T-helper 2 cell treated with Interferon-gamma antibody and Interleukin-4, amounts not matched to agents 5 μg/mL and 100 μg/mL, for 36 hours (primary cell): ENCODE measurements around the gene NAPA.
"Not testable (repeated sequence)": the region's sequence is repeated elsewhere in the genome, so short reads cannot be mapped to it uniquely, and the experiment has no call there.

Source experiments
- DNase-seq: peaks from one replicate; pipeline ENCODE4 v3.0.0; 2021; ENCODE audit warnings: low spot score
- H3K27ac Mint-ChIP-seq: one replicate; pipeline ENCODE4 v1.8.0; 2021; ENCODE audit warnings: mild to moderate bottlenecking, mixed read lengths
- H3K27me3 Mint-ChIP-seq: one replicate; pipeline ENCODE4 v1.8.0; 2021; ENCODE audit warnings: low read depth, mixed read lengths
- H3K36me3 Mint-ChIP-seq: one replicate; pipeline ENCODE4 v1.8.0; 2021; ENCODE audit warnings: low read depth, mixed read lengths
- H3K4me1 Mint-ChIP-seq: one replicate; pipeline ENCODE4 v1.8.0; 2021; ENCODE audit warnings: low read depth, mixed read lengths
- H3K4me3 Mint-ChIP-seq: one replicate; pipeline ENCODE4 v1.8.0; 2022; ENCODE audit warnings: mild to moderate bottlenecking, moderate library complexity, mixed read lengths
- H3K9me3 Mint-ChIP-seq: one replicate; pipeline ENCODE4 v1.8.0; 2021; ENCODE audit warnings: mixed read lengths

NAPA gene

DNA sequence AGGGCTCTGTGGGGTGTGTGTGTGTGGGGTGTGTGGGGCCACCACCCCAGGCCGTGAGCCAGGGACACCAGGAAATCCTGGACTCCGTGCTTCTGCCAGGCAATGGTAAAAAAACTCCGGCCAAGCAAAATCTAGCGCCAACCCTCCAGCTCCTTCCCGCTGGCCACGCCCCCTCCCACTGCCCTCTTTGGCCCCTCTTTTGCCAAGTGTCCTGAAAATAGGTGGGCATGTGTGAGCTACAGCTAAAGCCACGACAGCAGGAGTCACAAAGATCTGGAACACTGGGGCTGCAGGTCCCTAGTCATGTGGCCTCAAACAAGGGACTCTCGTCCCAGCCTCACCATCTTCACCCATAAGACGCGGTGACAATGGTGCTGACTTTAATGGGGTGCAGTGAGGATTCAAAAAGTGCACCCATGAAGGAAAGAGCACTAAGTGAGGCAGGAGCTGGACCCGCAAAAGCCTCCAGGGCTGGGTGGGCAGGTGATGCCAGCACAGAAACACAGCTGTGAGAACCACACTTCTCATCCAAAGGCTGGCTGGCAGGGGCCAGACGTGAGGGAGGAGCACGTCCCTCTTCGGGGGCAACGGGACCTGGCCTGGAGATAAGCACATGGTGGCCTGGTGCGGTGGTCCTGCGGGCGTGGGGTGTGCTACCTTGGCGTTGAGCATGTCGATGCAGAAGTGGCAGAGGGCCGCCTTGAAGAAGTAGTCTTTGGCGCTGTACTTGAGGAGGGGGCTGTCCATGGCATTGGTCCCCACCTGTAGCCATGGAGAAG is 23.3 kb downstream of the NAPA start:
- Mint-ChIP-seq H3K36me3 (peaks cover 9% of the 10 kb centered on the region), H3K4me1 (peaks cover 6% of the 10 kb centered on the region), H3K27ac (no peak overlapping the region), H3K9me3 (no peaks in the 10 kb centered on the region), H3K4me3 (no peak overlapping the region), H3K27me3 (no peaks in the 10 kb centered on the region)
- no peak for DNase-seq

DNA sequence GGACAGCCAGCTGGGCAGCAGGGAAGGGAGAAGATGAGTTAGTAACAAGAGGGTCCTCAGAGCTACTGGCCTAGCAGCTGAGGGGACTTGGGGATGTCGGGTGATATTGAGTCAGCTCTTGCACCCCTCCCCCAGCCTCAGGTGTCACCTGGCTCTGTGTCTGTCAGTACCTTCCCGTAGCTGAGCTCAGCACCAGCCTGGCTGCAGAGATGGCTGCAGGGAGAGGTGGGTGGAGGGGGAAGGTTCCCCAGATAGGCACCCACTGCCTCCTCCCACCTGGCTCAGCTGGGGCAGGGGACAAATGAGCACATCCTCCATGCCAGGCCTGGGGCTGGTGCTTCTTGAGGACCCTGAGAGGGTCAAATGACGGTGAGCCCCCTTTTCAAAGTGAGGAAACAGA is 24.0 kb downstream of the NAPA start:
- no peak overlapping the region for H3K27ac Mint-ChIP-seq
- H3K36me3 Mint-ChIP-seq = peaks cover 9% of the 10 kb centered on the region
- H3K27me3 Mint-ChIP-seq = no peaks in the 10 kb centered on the region
- H3K4me3 Mint-ChIP-seq = no peak overlapping the region
- peaks cover 6% of the 10 kb centered on the region for H3K4me1 Mint-ChIP-seq
- DNase-seq = no peak
- H3K9me3 Mint-ChIP-seq = no peaks in the 10 kb centered on the region

DNA sequence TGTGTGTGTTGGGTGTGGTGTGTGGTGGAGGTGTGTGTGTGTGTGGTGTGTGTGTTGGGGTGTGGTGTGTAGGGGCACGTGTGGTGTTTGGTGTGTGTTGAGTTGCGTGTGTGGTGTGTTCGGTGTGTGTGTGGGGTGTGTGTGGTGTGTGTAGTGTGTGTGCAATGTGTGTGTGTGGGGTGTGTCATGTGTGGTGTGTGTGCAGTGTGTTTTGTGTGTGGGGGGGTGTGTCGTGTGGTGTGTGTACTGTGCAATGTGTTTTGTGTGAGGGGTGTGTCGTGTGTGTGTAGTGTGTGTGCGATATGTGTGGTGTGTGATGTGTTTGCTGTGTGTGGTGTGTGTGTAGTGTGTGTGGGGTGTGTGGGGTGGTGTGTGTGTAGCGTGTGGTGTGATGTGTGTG is 24.8 kb downstream of the NAPA start:
- H3K27ac Mint-ChIP-seq = peak overlapping the region; percentile 5
- H3K36me3 Mint-ChIP-seq = peaks cover 13% of the 10 kb centered on the region
- no peaks in the 10 kb centered on the region for H3K27me3 Mint-ChIP-seq
- no peak overlapping the region for H3K4me3 Mint-ChIP-seq
- no peaks in the 10 kb centered on the region for H3K9me3 Mint-ChIP-seq
- H3K4me1 Mint-ChIP-seq = peaks cover 12% of the 10 kb centered on the region
- no peak for DNase-seq

DNA sequence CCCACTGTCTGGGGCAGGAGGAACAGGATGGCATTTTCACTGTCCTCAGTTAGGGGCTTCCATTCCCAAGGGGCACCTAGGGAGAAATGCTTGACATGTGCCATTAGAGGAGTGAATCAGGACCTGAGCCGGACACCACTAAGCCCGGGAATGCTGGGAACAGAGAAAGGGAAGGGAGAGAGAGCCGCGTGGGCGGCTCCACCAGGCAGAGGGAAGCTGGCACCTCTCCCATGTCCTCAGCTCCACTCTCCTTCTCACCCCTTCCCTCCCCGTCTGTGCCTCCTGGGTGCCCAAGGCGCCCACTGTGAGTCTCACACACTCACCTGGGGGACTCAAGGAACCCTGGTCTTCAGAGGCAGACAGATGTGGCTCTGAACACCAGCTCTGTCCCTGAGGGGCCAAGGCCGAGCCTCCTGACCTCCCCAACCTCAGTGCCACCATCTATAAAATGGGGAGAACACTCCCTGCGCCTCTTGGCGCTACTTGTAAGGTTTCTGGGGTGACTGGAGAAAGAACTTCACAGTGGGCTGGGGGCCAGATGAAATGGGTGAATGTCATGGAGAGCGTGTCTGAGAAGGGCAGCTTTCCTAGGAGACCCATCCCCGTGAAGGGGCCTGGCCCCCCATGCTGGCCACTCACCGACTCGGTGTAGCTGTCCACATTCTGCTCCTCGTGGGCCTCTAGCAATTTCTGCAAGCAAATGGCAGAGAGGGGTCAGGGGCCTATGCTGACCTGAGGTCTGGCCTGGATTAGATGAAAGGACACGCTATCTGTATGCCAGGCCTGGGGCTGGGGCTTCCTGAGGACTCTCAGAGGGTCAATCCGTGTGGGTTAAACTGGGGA is 25.6 kb downstream of the NAPA start:
- H3K36me3 Mint-ChIP-seq = peaks cover 15% of the 10 kb centered on the region
- peaks cover 15% of the 10 kb centered on the region for H3K4me1 Mint-ChIP-seq
- no peak overlapping the region for H3K27ac Mint-ChIP-seq
- no peaks in the 10 kb centered on the region for H3K27me3 Mint-ChIP-seq
- no peaks in the 10 kb centered on the region for H3K9me3 Mint-ChIP-seq
- H3K4me3 Mint-ChIP-seq = no peak overlapping the region
- no peak for DNase-seq

DNA sequence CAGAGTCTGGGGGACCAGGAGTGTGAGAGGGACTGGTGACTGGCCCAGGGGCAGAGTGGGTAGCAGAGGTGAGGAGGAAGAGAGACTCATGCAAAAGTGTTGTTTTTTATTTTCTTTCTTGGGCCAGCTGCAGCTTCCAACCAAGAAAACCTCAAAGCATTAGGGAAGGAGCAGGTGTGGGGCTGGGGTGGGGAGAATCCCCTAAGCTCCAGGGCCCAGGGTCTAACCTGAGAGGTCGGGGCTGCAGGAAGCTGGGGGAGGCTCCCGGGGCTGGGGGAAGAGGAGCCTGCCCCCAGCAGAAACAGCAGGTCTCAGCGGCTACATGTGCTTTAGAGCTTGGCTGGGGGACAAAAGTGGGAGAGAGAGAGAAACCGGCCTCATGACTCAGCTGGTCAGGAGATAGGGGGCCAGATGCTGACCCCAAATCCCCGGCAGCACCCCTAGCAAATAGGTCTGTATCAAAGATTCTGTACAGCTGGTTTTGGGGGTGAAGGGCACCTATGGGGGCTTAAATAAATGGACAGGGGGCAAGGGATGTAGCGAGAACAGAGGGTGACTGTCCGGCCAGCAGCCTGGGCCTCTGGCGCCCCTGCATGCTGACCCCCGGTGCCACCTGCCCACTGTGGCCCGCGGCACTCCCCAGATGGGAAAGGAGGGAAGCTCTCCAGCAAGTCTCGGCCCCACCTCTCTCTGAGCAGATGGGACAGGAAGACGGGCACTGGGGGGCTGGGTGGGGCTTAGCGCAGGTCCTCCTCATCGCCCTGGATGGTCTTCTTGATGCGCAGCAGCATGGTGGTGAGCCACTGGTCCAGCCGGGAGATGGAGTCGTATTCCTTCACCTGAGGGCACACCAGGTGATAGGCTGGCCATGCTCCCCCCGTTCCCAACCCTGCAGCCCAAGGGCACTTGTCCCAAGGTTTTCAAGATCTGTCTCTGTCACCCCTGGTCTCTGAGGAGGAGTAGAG is 27.0 kb downstream of the NAPA start:
- Mint-ChIP-seq H3K4me1 (peaks cover 20% of the 10 kb centered on the region), H3K4me3 (no peak overlapping the region), H3K27me3 (no peaks in the 10 kb centered on the region), H3K27ac (peak overlapping the region; percentile 49), H3K9me3 (no peaks in the 10 kb centered on the region), H3K36me3 (peaks cover 11% of the 10 kb centered on the region)
- DNase-seq = no peak

DNA sequence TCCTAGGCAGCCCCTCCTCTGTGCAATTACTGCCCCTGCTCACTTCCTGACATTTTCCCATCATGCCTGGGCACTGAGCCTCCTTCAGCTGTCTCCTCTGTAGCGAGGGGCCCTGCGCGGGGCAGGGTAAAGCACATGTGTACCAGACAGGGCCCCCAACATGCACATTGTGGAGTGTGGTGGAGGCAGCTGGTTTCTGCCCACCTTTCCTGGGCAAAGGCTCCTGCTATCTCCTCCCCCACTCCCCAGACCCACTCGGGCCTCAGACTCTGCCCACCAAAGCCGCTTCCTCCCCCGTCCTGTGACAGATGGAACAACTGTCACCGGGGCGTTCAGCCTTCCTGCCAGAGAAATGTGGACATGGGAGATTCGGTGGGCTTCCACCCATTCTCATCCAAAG is 28.0 kb downstream of the NAPA start:
- H3K27me3 Mint-ChIP-seq = no peaks in the 10 kb centered on the region
- H3K9me3 Mint-ChIP-seq = no peaks in the 10 kb centered on the region
- H3K4me3 Mint-ChIP-seq = no peak overlapping the region
- peaks cover 11% of the 10 kb centered on the region for H3K36me3 Mint-ChIP-seq
- H3K4me1 Mint-ChIP-seq = peaks cover 20% of the 10 kb centered on the region
- no peak for DNase-seq
- H3K27ac Mint-ChIP-seq = peak overlapping the region; percentile 36

DNA sequence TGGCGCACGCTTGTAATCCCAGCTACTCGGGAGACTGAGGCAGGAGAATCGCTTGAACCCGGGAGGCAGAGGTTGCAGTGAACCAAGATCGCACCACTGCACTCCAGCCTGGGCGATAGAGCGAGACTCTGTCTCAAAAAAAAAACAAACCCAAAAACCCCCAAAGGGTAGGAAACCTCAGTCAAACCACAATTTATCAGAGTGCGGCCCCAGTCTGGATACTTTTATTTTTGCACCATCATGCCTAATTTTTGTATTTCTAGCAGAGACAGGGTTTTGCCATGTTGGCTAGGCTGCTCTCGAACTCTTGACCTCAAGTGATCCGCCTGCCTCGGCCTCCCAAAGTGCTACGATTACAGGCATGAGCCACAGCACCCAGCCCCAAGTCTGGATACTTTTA is 28.6 kb downstream of the NAPA start:
- H3K27me3 Mint-ChIP-seq, H3K4me3 Mint-ChIP-seq, DNase-seq, H3K9me3 Mint-ChIP-seq, H3K27ac Mint-ChIP-seq: not testable (repeated sequence)
- Mint-ChIP-seq H3K4me1 (peaks cover 20% of the 10 kb centered on the region), H3K36me3 (peaks cover 11% of the 10 kb centered on the region)

DNA sequence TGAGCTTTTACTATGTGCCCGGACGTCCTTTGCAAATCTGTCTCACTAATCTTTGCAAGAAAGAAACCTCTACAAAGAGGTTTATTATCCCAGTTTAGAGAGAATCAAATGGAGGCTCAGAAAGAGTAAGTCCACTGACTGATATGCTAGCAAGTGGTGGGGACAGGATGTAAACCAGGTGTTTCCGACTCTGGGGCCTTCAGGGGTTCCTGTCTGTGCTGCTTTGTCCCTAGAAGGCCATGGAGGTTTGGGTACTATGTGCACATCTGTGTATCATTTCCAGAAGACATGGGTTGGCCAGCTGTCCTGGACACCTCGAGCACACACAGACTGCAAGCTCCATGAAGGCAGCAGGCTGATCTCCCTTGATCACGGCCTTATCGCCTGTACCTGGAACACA is 29.7 kb downstream of the NAPA start:
- Mint-ChIP-seq H3K9me3 (no peaks in the 10 kb centered on the region), H3K4me1 (peaks cover 20% of the 10 kb centered on the region), H3K4me3 (peak overlapping the region; percentile 97), H3K27ac (peak overlapping the region; percentile 99), H3K27me3 (no peaks in the 10 kb centered on the region), H3K36me3 (peaks cover 10% of the 10 kb centered on the region)
- no peak for DNase-seq

DNA sequence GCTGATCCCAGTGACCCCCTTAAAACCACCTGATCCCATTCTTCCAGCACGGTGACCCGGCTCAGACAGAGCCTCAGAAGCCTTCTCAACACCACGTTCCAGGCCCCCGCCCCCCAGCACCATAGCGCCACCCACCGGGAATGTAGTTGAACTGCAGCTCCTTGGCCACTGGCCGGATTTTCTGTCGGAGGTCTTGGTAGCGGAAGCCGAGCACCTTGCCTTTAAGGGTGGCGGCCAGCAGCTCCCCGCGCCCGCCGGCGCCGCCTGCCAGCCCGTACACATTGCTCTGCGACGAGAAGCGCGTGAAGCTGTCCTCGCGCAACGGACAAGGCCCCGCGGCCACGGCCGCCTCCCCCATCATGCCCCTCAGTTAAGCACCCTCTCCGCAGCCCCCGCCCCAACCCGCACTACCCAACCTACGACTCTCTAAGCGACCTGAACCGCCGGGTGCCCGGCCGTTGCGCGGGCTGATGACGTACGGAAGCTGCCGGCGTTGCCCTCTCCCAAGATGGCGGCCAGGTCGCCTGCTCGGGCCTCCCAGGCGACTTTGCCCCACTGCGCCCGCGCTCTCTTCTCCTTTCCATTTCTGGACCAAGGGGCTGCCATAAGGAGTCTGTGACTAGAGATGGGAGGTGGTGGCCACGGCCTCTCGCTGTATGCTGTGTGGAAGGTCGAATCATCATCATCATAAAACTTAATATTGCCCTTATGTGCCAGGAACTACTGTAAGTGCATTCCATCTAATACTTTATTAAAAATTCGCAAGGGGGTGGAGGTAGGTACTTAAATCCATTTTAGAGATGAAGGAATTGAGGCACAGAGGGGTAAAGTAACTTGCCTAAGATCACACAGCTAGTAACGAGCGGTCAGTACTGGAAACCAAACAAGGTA is 30.8 kb downstream of the NAPA start, which contains the start of gene KPTN:
KPTN (minus strand) TSS at position 420 of the 891 bp plus-strand sequence; CDS start at position 361, 59 bp downstream.
- Mint-ChIP-seq H3K4me1 (peaks cover 20% of the 10 kb centered on the region), H3K27ac (peak within 1 kb of the TSS; percentile 99), H3K36me3 (peaks cover 6% of the 10 kb centered on the region), H3K4me3 (peak within 1 kb of the TSS; percentile 97), H3K9me3 (no peaks in the 10 kb centered on the region), H3K27me3 (no peaks in the 10 kb centered on the region)
- peak; percentile 89 for DNase-seq

DNA sequence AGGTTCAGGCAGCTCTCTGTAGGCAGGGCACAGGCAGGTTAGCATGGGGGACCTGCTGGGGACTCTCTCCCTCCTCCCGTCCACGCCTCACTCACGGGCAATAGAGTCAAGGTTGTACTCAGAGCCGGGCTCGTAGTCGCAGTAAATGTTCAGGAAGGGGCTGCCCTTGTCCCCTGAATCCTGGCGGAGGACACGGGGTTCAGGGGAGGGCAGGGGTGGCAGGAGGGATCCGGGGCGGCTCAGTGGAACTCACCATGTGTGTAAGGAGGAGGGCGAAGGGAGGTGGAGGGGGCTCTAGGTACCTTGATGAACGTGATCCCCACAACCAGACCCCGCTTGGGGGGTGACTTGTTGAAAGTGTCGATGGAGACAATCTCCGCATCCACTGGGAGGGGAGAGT is 31.7 kb downstream of the NAPA start:
- H3K4me3 Mint-ChIP-seq = peak overlapping the region; percentile 97
- H3K27me3 Mint-ChIP-seq = no peaks in the 10 kb centered on the region
- peak overlapping the region; percentile 99 for H3K27ac Mint-ChIP-seq
- peaks cover 6% of the 10 kb centered on the region for H3K36me3 Mint-ChIP-seq
- H3K9me3 Mint-ChIP-seq = no peaks in the 10 kb centered on the region
- DNase-seq = no peak
- peaks cover 20% of the 10 kb centered on the region for H3K4me1 Mint-ChIP-seq

DNA sequence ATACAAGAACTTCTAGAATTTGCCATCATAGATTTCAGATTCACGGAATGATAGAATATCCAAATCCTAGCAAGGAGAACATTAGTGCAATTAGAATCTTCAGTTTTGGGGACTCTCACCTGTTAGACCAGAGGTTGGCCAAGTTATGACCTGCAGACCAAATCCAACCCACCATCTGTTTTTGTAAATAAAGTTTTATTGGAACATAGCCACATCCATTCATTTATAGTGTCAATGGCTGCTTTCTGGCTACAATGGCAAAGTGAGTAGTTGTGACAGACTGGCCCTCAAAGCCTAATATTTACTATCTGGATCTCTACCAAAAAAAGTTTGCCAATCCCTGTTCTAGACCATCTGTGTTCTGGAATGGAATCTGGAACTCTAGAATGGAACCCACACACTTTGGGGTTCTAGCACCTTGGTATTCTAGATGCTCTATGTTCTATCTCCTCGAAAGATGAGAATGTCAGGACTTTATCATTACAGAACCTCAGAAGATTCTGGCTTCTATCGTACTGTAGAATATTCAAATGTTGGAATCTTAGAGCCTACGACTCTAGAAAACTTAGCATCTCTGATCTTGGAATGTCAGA is 33.3 kb downstream of the NAPA start:
- H3K4me3 Mint-ChIP-seq = no peak overlapping the region

DNA sequence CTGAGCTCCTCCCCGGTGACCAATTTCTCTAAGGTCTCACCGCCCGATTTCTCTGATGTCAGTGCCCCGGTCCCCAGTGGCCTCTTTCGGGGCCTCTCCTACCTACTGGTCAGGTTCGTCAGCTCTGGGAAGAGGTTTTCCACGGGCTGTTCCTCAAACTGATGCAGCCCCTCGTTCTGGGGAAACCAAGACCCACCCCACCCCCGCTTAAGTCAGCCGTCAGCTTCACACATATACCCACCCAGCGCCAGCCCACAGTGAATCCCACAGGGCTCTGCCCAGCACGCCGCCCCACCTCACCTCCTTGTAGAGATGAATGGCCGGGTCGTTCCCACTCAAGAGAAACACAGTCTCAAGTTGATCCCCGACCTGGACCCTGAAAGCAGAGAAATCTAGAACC is 34.2 kb downstream of the NAPA start:
- Mint-ChIP-seq H3K4me1 (peaks cover 13% of the 10 kb centered on the region), H3K4me3 (no peak overlapping the region), H3K9me3 (no peaks in the 10 kb centered on the region), H3K27ac (no peak overlapping the region), H3K27me3 (no peaks in the 10 kb centered on the region), H3K36me3 (peaks cover 6% of the 10 kb centered on the region)
- no peak for DNase-seq

More for the DNA sequence above, 33.3 kb downstream of the NAPA start:
- Mint-ChIP-seq H3K4me1 (peaks cover 13% of the 10 kb centered on the region), H3K27me3 (no peaks in the 10 kb centered on the region), H3K36me3 (peaks cover 6% of the 10 kb centered on the region), H3K27ac (no peak overlapping the region), H3K9me3 (no peaks in the 10 kb centered on the region)
- no peak for DNase-seq
